Panc1 (cell line): ENCODE data around the gene HS3ST3A1. TPM values are rescaled to one million over a fixed set of nuclear protein-coding genes. Genes with fewer than 3 reads are reported as not detected.

ENCODE experiments used
- ATAC-seq: fragments of 200-7000 bp; cut with Tn5 transposase; 2 replicates; pipeline ENCODE4 v1.9.1; 2020; ENCODE audit warnings: mild to moderate bottlenecking, moderate library complexity
- BruUV-seq: library from RNA; stranded (reverse); fragments of 400-500 nt; replicated peaks from 2 replicates; lab custom pipeline; 2021; lab: Mats Ljungman, UMichigan
- CTCF ChIA-PET: fragments of 300-600 bp; sonication (Branson Sonifier 250); formaldehyde crosslinking; loops from one replicate; lab custom pipeline; 2022; ENCODE audit warnings: antibody characterized with exemption; lab: Charles Lee
- POLR2A ChIA-PET: fragments of 300-600 bp; sonication (Branson Sonifier 250); formaldehyde crosslinking; loops from one replicate; lab custom pipeline; 2022; ENCODE audit warnings: antibody characterized with exemption; lab: Charles Lee
- DNase-seq: peaks from one replicate; pipeline ENCODE4 v3.0.0-alpha.2; 2010; ENCODE audit warnings: low read depth, low spot score
- H3K27ac ChIP-seq: 2 replicates; pipeline ENCODE4 v1.5.1; 2011; ENCODE audit warnings: mild to moderate bottlenecking, low read length, inconsistent platforms
- H3K27me3 ChIP-seq: fragments of 200-500 bp; sonication (Bioruptor generic); 2 replicates; pipeline ENCODE4 v1.6.0; 2014; ENCODE audit warnings: low read length, inconsistent platforms; ENCODE audit not compliant: control insufficient read depth, insufficient read depth
- H3K36me3 ChIP-seq: fragments of 200-500 bp; sonication (Bioruptor generic); 2 replicates; pipeline ENCODE4 v1.5.1; 2014; ENCODE audit warnings: inconsistent platforms, mild to moderate bottlenecking, low read length, moderate library complexity; ENCODE audit not compliant: control insufficient read depth, insufficient read depth
- H3K4me1 ChIP-seq: 2 replicates; pipeline ENCODE4 v1.5.1; 2011; ENCODE audit warnings: inconsistent platforms, mild to moderate bottlenecking, low read length, moderate library complexity; ENCODE audit not compliant: control insufficient read depth, insufficient read depth
- H3K4me3 ChIP-seq, 2 experiments: 2 replicates each; pipeline ENCODE4 v1.5.1; 2011 to 2012; ENCODE audit warnings: low read depth in 2 of 2, low read length in 2 of 2, mild to moderate bottlenecking in 2 of 2, inconsistent platforms in 1 of 2, moderate library complexity in 1 of 2
- H3K9me3 ChIP-seq: fragments of 200-500 bp; sonication (Bioruptor generic); 2 replicates; pipeline ENCODE4 v1.5.1; 2014; ENCODE audit warnings: low read depth, mild to moderate bottlenecking, inconsistent platforms, low read length, moderate library complexity; ENCODE audit not compliant: control insufficient read depth, insufficient read depth
- POLR2AphosphoS5 ChIP-seq: IDR thresholded peaks from 2 replicates; pipeline ENCODE4 v1.6.1; 2012; ENCODE audit warnings: mild to moderate bottlenecking, low read depth, low read length, moderate library complexity
- SIN3A ChIP-seq: IDR thresholded peaks from 2 replicates; pipeline ENCODE4 v1.6.1; 2012; ENCODE audit warnings: low read depth, mild to moderate bottlenecking, low read length, moderate library complexity, borderline replicate concordance; ENCODE audit not compliant: insufficient read depth
- TCF7L2 ChIP-seq: IDR thresholded peaks from 2 replicates; pipeline ENCODE4 v1.6.1; 2011; ENCODE audit warnings: mild to moderate bottlenecking, low read depth, low read length, inconsistent platforms
- in situ Hi-C: cut with HindIII; loops from 2 replicates; pipeline ENCODE4 v1.10.0; 2016; ENCODE audit warnings: low sequenced_read_pairs, low pct_unique_long_range_greater_than_20kb
- intact Hi-C: fragments of 100-400 bp; cut with micrococcal nuclease; formaldehyde crosslinking; loops from one replicate; pipeline ENCODE4 v1.10.0; 2022; ENCODE audit not compliant: unreplicated experiment
- total RNA-seq: library from RNA; stranded (reverse); gene quantifications from one replicate; pipeline ENCODE4 v1.2.1, GENCODE V29; 2021; ENCODE audit not compliant: unreplicated experiment
- TF ChIP-seq, protein P1 (sequence below): fragments of 450-650 bp; IDR thresholded peaks from 2 replicates; pipeline ENCODE4 v1.5.1; 2017; ENCODE audit warnings: mild to moderate bottlenecking
- TF ChIP-seq, protein P2 (sequence below), 2 experiments: IDR thresholded peaks; 2 replicates each; pipeline ENCODE4 v1.6.1; 2011 to 2012; ENCODE audit warnings: low read depth in 2 of 2, control low read depth in 1 of 2, low read length in 1 of 2, mild to moderate bottlenecking in 1 of 2, moderate library complexity in 1 of 2; ENCODE audit not compliant: insufficient read depth in 1 of 2

HS3ST3A1 gene
- total RNA-seq, 1 experiment from 2014 or later: 0.31 TPM

DNA sequence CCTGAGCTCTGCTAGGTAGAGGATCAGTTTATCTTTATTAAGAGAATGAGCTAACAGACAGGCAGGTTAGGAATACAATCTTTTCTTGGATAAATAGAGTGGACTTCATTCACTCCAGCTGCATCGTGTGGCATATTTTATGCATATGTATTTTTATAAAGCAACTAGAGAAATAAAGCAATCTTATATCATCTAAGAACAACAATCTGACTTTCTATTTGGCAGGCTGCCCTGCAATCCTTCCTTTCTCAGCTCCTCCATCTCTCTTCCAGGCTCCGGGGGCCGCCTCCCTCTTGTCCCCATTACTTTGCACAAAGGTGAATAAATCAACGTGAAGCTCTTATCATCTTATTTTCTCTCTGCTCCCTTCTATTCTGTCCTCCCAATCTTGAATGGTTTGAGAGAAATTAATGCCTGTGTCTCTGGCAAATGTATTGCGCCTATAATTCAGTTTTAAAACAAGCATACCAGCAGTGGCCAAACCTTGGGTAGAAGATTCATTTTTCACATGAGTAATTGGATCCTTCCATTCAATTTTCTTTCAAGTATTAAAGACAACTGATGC is 64.5 kb downstream of the HS3ST3A1 start:
- ATAC-seq (no peak), DNase-seq (no peak)
- TF ChIP-seq SIN3A (no peak), TCF7L2 (no peak), POLR2AphosphoS5 (no peak)
- TF ChIP-seq, protein P1, sequence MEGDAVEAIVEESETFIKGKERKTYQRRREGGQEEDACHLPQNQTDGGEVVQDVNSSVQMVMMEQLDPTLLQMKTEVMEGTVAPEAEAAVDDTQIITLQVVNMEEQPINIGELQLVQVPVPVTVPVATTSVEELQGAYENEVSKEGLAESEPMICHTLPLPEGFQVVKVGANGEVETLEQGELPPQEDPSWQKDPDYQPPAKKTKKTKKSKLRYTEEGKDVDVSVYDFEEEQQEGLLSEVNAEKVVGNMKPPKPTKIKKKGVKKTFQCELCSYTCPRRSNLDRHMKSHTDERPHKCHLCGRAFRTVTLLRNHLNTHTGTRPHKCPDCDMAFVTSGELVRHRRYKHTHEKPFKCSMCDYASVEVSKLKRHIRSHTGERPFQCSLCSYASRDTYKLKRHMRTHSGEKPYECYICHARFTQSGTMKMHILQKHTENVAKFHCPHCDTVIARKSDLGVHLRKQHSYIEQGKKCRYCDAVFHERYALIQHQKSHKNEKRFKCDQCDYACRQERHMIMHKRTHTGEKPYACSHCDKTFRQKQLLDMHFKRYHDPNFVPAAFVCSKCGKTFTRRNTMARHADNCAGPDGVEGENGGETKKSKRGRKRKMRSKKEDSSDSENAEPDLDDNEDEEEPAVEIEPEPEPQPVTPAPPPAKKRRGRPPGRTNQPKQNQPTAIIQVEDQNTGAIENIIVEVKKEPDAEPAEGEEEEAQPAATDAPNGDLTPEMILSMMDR: no peak
- TF ChIP-seq, protein P2, sequence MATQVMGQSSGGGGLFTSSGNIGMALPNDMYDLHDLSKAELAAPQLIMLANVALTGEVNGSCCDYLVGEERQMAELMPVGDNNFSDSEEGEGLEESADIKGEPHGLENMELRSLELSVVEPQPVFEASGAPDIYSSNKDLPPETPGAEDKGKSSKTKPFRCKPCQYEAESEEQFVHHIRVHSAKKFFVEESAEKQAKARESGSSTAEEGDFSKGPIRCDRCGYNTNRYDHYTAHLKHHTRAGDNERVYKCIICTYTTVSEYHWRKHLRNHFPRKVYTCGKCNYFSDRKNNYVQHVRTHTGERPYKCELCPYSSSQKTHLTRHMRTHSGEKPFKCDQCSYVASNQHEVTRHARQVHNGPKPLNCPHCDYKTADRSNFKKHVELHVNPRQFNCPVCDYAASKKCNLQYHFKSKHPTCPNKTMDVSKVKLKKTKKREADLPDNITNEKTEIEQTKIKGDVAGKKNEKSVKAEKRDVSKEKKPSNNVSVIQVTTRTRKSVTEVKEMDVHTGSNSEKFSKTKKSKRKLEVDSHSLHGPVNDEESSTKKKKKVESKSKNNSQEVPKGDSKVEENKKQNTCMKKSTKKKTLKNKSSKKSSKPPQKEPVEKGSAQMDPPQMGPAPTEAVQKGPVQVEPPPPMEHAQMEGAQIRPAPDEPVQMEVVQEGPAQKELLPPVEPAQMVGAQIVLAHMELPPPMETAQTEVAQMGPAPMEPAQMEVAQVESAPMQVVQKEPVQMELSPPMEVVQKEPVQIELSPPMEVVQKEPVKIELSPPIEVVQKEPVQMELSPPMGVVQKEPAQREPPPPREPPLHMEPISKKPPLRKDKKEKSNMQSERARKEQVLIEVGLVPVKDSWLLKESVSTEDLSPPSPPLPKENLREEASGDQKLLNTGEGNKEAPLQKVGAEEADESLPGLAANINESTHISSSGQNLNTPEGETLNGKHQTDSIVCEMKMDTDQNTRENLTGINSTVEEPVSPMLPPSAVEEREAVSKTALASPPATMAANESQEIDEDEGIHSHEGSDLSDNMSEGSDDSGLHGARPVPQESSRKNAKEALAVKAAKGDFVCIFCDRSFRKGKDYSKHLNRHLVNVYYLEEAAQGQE (IDR thresholded peaks at IDR 0.05; ENCODE audit: insufficient read depth in 1 of 2, low read depth in 2 of 2, low read length in 1 of 2): no peak
- intact Hi-C loops: loop anchor here (10.0 kb wide), 1 partner anchor 192 kb away; no protein-coding TSS in a partner anchor
- Histone ChIP-seq H3K4me3 (no peak overlapping the region), H3K36me3 (no peaks in the 10 kb centered on the region), H3K4me1 (no peaks in the 10 kb centered on the region), H3K9me3 (no peaks in the 10 kb centered on the region), H3K27me3 (no peaks in the 10 kb centered on the region), H3K27ac (no peak overlapping the region)
- in situ Hi-C loops: no loop called here
- POLR2A ChIA-PET: no interaction called here
- no TSS peak for BruUV-seq
- CTCF ChIA-PET: no interaction called here

DNA sequence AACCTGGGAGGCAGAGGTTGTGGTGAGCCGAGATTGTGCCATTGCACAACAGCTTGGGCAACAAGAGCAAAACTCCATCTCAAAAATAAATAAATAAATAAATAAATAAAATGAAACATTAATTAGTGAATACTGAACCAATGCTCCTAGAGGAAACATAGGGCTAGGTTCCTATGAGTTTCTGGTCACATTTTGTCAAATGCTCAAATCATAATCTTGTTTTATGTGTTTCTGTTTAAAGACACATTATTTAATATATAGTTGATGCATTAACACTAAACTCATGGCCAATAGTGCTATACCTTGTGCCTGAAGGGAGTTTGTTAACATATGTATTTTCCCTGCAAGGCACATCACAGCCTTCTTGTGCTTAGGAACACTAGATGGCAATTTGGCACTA is 66.8 kb downstream of the HS3ST3A1 start:
- ATAC-seq (no peak), DNase-seq (no peak)
- no TSS peak for BruUV-seq
- no peak overlapping the region for H3K27ac ChIP-seq
- no peaks in the 10 kb centered on the region for H3K27me3 ChIP-seq
- intact Hi-C loops (loop anchor here (10.0 kb wide), 1 partner anchor 190 kb away; no protein-coding TSS in a partner anchor), in situ Hi-C loops (no loop called here)
- H3K4me3 ChIP-seq: no peak overlapping the region
- no peaks in the 10 kb centered on the region for H3K9me3 ChIP-seq
- no peaks in the 10 kb centered on the region for H3K4me1 ChIP-seq
- no peaks in the 10 kb centered on the region for H3K36me3 ChIP-seq
- TF ChIP-seq, protein P1: no peak
- TF ChIP-seq POLR2AphosphoS5 (no peak), TCF7L2 (no peak), SIN3A (no peak)
- TF ChIP-seq, protein P2 (IDR thresholded peaks at IDR 0.05; ENCODE audit: insufficient read depth in 1 of 2, low read depth in 2 of 2, low read length in 1 of 2): no peak
- CTCF ChIA-PET: no interaction called here
- POLR2A ChIA-PET: no interaction called here
